ENCODE data around the gene THY1.

DNA sequence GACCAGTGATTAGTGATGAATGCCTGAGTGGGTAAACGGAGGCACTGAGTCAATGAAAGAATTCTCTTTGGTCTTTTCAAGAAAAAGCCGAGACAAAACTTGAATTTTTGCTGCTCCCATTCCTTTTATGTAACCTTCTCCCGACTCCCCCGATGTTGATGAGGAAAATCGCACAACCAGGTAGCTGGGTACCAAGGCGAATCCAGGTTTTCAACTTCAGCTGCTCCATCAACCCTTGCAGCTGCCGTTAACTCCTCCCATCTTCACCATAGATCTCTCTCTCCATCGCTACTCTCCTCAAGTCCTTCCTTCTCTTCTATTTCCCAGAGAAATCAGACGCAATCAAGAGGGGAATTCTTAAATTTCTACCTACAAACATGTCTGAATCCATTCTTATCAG is 40.9 kb downstream of the THY1 start:
- TF ChIP-seq, protein P1, sequence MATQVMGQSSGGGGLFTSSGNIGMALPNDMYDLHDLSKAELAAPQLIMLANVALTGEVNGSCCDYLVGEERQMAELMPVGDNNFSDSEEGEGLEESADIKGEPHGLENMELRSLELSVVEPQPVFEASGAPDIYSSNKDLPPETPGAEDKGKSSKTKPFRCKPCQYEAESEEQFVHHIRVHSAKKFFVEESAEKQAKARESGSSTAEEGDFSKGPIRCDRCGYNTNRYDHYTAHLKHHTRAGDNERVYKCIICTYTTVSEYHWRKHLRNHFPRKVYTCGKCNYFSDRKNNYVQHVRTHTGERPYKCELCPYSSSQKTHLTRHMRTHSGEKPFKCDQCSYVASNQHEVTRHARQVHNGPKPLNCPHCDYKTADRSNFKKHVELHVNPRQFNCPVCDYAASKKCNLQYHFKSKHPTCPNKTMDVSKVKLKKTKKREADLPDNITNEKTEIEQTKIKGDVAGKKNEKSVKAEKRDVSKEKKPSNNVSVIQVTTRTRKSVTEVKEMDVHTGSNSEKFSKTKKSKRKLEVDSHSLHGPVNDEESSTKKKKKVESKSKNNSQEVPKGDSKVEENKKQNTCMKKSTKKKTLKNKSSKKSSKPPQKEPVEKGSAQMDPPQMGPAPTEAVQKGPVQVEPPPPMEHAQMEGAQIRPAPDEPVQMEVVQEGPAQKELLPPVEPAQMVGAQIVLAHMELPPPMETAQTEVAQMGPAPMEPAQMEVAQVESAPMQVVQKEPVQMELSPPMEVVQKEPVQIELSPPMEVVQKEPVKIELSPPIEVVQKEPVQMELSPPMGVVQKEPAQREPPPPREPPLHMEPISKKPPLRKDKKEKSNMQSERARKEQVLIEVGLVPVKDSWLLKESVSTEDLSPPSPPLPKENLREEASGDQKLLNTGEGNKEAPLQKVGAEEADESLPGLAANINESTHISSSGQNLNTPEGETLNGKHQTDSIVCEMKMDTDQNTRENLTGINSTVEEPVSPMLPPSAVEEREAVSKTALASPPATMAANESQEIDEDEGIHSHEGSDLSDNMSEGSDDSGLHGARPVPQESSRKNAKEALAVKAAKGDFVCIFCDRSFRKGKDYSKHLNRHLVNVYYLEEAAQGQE (IDR thresholded peaks at IDR 0.05; ENCODE audit: insufficient read depth in 1 of 2, low read depth in 2 of 2, low read length in 1 of 2), result no peak
- TF ChIP-seq, protein P2, sequence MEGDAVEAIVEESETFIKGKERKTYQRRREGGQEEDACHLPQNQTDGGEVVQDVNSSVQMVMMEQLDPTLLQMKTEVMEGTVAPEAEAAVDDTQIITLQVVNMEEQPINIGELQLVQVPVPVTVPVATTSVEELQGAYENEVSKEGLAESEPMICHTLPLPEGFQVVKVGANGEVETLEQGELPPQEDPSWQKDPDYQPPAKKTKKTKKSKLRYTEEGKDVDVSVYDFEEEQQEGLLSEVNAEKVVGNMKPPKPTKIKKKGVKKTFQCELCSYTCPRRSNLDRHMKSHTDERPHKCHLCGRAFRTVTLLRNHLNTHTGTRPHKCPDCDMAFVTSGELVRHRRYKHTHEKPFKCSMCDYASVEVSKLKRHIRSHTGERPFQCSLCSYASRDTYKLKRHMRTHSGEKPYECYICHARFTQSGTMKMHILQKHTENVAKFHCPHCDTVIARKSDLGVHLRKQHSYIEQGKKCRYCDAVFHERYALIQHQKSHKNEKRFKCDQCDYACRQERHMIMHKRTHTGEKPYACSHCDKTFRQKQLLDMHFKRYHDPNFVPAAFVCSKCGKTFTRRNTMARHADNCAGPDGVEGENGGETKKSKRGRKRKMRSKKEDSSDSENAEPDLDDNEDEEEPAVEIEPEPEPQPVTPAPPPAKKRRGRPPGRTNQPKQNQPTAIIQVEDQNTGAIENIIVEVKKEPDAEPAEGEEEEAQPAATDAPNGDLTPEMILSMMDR (IDR thresholded peaks at IDR 0.05), result no peak
